HG03097 (cell line): Measurements from ENCODE around the gene WDR54.

ENCODE experiments used
- ATAC-seq: cut with Tn5 transposase; IDR thresholded peaks from one replicate; pipeline ENCODE4 v1.9.1; 2021; ENCODE audit not compliant: unreplicated experiment, low FRiP score

WDR54 gene

GRCh38 chr2:74474899-74475298 lies 53.4 kb downstream of the WDR54 start:
- ATAC-seq, result no peak
